GM19023 (cell line): ENCODE results near the gene ANAPC13.

ENCODE experiments used
- ATAC-seq: cut with Tn5 transposase; IDR thresholded peaks from one replicate; pipeline ENCODE4 v1.9.1; 2021; ENCODE audit warnings: mild to moderate bottlenecking, moderate library complexity; ENCODE audit not compliant: unreplicated experiment

ANAPC13 gene

GRCh38 chr3:134485718-134486576 is at the start of gene ANAPC13, which contains the start of gene CEP63:
ANAPC13 (minus strand) TSS chr3:134485985; CDS start chr3:134482904, 3,081 bp downstream.
CEP63 (plus strand) TSS chr3:134486057; CDS start chr3:134495321, 9,264 bp downstream.
- ATAC-seq, result peak; percentile 83

GRCh38 chr3:134535186-134535970 is 49.6 kb upstream of the ANAPC13 start:
- no peak for ATAC-seq

GRCh38 chr3:134533493-134533892 is 47.7 kb upstream of the ANAPC13 start:
- ATAC-seq, result no peak

GRCh38 chr3:134527538-134528186 is 41.9 kb upstream of the ANAPC13 start:
- no peak for ATAC-seq

- no peak for ATAC-seq
Observed at GRCh38 chr3:134527037-134527436, 41.3 kb upstream of the ANAPC13 start.

GRCh38 chr3:134526319-134526718 is 40.5 kb upstream of the ANAPC13 start:
- no peak for ATAC-seq

GRCh38 chr3:134525293-134525692 is 39.5 kb upstream of the ANAPC13 start:
- ATAC-seq, result no peak

GRCh38 chr3:134522541-134522940 is 36.8 kb upstream of the ANAPC13 start:
- ATAC-seq, result no peak

GRCh38 chr3:134517791-134518190 is 32.0 kb upstream of the ANAPC13 start:
- no peak for ATAC-seq

- no peak for ATAC-seq
Observed at GRCh38 chr3:134516905-134517304, 31.1 kb upstream of the ANAPC13 start.

- ATAC-seq, result no peak
Observed at GRCh38 chr3:134511500-134511899, 25.7 kb upstream of the ANAPC13 start.

- no peak for ATAC-seq
Observed at GRCh38 chr3:134505485-134505884, 19.7 kb upstream of the ANAPC13 start.

GRCh38 chr3:134504132-134504531 is 18.3 kb upstream of the ANAPC13 start:
- ATAC-seq, result no peak

GRCh38 chr3:134503266-134503665 is 17.5 kb upstream of the ANAPC13 start:
- ATAC-seq, result no peak

GRCh38 chr3:134496471-134497071 is 10.8 kb upstream of the ANAPC13 start:
- ATAC-seq, result no peak

GRCh38 chr3:134495980-134496379 is 10.2 kb upstream of the ANAPC13 start:
- ATAC-seq, result no peak

- ATAC-seq, result no peak
Observed at GRCh38 chr3:134494495-134494894, 8.7 kb upstream of the ANAPC13 start.

- no peak for ATAC-seq
Observed at GRCh38 chr3:134487406-134487805, 1.6 kb upstream of the ANAPC13 start.

GRCh38 chr3:134486577-134487041 is 824 bp upstream of the ANAPC13 start:
- ATAC-seq, result peak; percentile 15

GRCh38 chr3:134485075-134485717 is 589 bp downstream of the ANAPC13 start:
- no peak for ATAC-seq
